C1 segment of cervical spinal cord (tissue), 14 donors: ENCODE measurements around the gene UTP18.
"Not testable (repeated sequence)": the region's sequence is repeated elsewhere in the genome, so short reads cannot be mapped to it uniquely, and the experiment has no call there.

Experiments
- DNase-seq, 14 donors: peaks; one replicate each; lab custom pipeline; 2025; lab: John Stamatoyannopoulos, UW

UTP18 gene

GRCh38 chr17:51260237-51261023 is at the start of gene UTP18:
Gene UTP18, plus strand, starts transcription at chr17:51260546. Its CDS starts 39 bp downstream, at chr17:51260585.
- DNase-seq, result peak; percentile 94 to 100 (median 98)

DNA sequence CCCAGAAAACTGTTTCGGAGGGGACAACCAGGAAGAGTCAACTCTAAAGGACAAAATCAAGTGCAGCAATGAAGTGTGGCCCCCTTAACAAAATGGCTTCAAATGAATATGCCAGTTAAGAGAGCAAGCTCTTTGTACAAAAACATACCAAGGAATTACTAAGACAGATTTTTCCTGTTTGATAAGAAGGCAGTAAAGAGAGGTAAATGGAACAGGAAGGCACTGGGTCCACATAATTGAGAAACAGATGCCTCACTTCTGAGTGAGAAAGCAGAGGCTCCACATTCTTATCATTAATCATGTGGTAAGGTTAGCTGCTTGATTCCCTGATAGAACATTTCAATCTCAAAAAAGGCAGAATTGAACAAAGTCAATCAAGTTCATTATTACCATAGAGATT is 45.4 kb upstream of the UTP18 start:
- no peak for DNase-seq

GRCh38 chr17:51217946-51218345 is 42.4 kb upstream of the UTP18 start:
- no peak for DNase-seq

GRCh38 chr17:51221322-51221721 is 39.0 kb upstream of the UTP18 start:
- DNase-seq, result no peak

- DNase-seq, result no peak
Observed at GRCh38 chr17:51224402-51225262, 35.7 kb upstream of the UTP18 start.

DNA sequence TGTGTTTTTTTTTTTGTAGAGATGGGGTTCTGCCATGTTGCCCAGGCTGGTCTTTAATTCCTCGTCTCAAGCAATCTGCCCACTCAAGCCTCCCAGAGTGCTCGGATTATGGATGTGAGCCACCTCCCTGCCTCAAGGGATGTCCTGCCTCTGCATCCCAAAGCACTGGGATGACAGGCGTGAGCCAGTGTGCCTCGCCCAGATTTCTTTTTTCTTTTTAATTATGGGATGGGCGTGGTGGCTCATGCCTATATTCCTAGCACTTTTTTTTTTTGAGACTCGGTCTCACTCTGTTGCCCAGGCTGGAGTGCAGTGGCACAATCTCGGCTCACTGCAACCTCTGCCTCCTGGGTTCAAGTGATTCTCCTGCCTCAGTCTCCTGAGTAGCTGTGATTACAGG is 34.8 kb upstream of the UTP18 start:
- not testable (repeated sequence) for DNase-seq

GRCh38 chr17:51228161-51228560 is 32.2 kb upstream of the UTP18 start:
- DNase-seq, result no peak

DNA sequence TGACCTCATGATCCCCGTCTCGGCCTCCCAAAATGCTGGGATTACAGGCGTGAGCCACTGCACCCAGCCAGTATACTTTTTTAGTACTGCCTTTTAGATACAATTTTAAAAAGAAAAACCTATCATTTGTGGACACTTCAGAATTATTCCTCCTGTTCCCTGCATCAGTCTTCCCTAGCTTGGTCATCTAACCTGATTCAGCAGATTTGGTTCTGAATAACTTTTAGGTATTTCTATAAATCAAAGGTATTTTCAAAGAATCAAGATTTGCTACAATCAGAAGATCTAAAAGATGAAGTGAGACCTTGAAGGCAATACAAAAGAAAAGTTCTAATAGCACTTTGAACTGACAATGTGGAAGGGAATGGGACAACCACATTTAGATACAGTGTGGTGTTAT is 30.5 kb upstream of the UTP18 start:
- no peak for DNase-seq

GRCh38 chr17:51230306-51230705 is 30.0 kb upstream of the UTP18 start:
- DNase-seq, result no peak

DNA sequence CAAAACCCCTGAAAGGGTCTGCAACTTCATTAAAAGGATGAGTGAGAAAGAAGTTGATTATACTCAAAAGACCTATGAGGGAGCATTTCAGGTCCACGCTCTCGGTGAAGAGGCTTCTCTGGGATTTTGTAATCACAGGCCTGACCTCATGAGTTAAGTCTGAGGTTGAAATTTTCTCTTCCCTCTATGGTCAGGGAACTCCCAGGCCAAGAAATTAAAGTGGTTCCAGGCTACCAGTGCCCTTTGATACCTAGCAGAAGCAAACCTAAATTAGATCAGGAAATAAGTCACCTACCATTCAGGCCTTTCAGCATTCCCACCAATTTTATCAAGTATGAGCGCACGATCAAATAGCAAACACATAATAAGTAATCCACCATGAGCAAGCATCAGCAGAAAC is 28.3 kb upstream of the UTP18 start:
- no peak for DNase-seq

DNA sequence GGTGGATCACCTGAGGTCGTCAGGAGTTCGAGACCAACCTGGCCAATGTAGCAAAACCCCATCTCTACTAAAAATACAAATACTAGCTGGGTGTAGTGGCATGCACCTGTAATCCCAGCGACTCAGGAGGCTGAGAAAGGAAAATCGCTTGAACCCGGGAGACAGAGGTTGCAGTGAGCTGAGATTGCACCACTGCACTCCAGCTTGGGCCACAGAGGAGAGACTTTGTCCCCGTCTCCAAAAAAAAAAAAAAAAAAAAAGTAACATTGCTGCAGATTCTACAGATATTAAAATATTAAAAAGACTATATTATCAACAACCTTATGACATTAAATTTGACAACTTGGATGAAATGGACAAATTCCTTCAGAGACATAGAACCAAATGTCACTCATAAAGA is 26.2 kb upstream of the UTP18 start:
- DNase-seq, result no peak

GRCh38 chr17:51238255-51238887 is 22.0 kb upstream of the UTP18 start:
- DNase-seq, result no peak

- DNase-seq, result no peak
Observed at GRCh38 chr17:51240275-51240674, 20.1 kb upstream of the UTP18 start.

DNA sequence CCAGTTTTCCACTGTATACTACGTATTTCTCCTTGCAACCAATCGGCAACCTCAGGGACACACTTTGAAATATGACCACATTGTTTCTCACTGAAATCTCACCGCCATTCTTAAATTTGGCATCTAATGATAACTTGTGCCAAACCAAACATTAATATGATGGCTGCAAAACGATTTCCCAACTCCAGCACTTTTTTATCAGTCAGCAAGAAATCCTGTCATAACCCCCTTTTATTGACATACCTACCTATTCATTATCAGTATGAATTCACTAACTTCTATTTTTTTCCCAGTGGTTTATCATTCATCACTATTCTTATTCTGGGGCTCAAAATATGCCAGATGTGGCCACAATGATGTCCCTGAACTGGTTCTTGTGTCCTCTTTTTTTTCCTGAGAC is 16.3 kb upstream of the UTP18 start:
- no peak for DNase-seq

- no peak for DNase-seq
Observed at GRCh38 chr17:51245535-51245934, 14.8 kb upstream of the UTP18 start.

- DNase-seq, result no peak
Observed at GRCh38 chr17:51250314-51250840, 10.0 kb upstream of the UTP18 start.

- DNase-seq, result no peak
Observed at GRCh38 chr17:51251010-51251409, 9.3 kb upstream of the UTP18 start.

DNA sequence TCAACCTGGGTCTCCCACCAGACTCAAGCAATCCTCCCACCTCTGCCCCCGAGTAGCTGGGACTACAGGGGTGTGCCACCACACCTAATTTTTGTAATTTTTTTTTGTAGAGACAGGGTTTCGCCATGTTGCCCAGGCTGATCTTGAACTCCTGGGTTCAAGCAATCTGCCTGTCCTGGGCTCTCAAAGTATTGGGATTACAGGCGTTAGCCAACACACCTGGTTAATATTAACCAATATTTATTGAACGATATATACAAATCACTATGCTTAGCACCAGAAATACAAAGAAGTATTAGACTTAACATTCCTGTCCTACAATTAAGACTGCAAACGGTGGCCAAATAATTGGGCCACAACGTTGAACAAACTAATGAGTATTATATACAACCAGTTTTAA is 4.7 kb upstream of the UTP18 start:
- no peak for DNase-seq

GRCh38 chr17:51256101-51256500 is 4.2 kb upstream of the UTP18 start:
- no peak for DNase-seq

- no peak for DNase-seq
Observed at GRCh38 chr17:51257150-51258081, 2.9 kb upstream of the UTP18 start.
